ENCODE results near the gene SLC25A47. TPM values are rescaled to one million over a fixed set of nuclear protein-coding genes. Genes with fewer than 3 reads are reported as not detected.

Gene SLC25A47
- total and polyA plus RNA-seq, 4 donors, result 0.02 to 0.12 (median 0.06) TPM; not detected in 1

DNA sequence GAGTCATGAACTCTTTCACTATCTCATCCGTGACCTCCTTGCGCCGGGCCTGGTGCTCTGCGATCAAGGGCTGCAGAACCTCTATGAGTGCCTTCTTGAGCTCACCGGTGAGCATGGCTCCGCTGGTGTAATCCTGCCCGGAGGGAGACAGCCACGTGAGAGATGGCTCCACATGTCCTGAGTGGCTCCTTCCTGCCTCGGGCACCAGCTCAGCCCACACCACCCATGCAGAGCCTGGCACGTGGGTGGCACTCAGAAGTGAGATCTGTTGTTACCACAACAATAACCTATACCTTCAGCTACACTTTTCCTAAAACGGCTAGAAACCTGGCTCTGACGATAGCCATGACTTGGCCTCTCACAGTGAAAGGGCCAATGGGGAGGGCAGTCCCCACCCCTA, 11.8 kb downstream of the SLC25A47 start:
- 90 to 92% methylated on average over 12 of the region's 12 CpGs for WGBS, 2 donors
- H3K9ac ChIP-seq (ENCODE audit: insufficient read depth in 1 of 2, low read length in 2 of 2), result no peak overlapping the region

DNA sequence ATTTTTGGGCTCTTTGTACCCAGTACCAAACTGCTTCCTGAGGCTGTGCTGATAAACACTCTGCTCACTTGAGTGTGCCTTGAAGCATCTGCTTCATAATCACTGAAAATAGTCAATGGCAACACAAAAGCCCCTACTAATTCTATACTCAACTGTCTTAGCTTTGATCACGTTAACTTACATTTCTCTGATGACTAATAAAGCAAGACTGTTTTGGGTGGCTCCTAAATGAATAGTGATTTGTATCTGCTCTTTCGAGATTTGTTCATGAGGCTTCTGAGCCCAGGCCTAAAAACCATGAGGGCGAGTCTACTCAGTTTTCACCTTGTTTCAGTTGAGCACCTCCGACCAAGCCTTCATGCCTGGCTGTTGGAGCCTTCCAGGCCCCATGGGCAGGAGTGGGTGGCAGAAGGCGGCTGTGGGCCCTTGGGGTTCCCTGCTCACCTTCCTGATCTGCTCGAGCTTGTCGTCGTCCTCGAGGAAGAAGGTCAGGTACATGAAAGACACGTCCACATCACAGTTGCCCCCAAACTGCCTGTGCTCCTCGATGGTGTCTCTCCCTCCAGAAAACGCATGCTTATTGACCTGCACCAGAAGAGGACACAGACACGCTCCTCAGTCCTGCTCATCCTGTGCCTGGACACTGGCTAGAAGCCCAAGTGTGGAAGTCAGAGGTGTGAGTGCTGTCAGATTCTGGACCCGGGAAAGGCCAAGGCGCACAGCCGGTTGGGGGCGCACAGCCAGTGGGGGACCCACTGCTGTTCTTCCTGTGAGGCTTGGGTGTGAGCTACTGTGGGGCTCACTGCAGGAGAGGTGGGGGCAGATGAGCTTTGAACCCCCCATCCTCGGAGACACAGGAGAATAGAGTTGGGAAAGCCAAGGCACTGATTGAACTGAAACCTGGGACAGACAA, 13.7 kb downstream of the SLC25A47 start:
- ATAC-seq (ENCODE audit: insufficient read depth, low FRiP score) (no peak), DNase-seq (no peak)
- Histone ChIP-seq H3K36me3 (ENCODE audit: control insufficient read depth in 4 of 4, insufficient read depth in 4 of 4, low read length in 4 of 4) (peaks cover 0 to 54% (median 17%) of the 10 kb centered on the region in 4 donors), H3K4me1 (ENCODE audit: control insufficient read depth in 5 of 5, insufficient read depth in 5 of 5, low read length in 5 of 5) (peaks cover 0 to 12% (median 0%) of the 10 kb centered on the region in 5 donors), H3K27ac (ENCODE audit: low read depth in 1 of 2, low read length in 1 of 2) (no peak overlapping the region), H3K27me3 (ENCODE audit: control insufficient read depth in 3 of 3, insufficient read depth in 3 of 3, low read length in 2 of 3) (no peaks in the 10 kb centered on the region), H3K9me3 (ENCODE audit: control insufficient read depth in 4 of 4, insufficient read depth in 3 of 4, low read length in 3 of 4) (no peaks in the 10 kb centered on the region), H3K4me3 (no peak overlapping the region), H3K9ac (ENCODE audit: insufficient read depth in 1 of 2, low read length in 2 of 2) (no peak overlapping the region)
- TF ChIP-seq, protein P1, sequence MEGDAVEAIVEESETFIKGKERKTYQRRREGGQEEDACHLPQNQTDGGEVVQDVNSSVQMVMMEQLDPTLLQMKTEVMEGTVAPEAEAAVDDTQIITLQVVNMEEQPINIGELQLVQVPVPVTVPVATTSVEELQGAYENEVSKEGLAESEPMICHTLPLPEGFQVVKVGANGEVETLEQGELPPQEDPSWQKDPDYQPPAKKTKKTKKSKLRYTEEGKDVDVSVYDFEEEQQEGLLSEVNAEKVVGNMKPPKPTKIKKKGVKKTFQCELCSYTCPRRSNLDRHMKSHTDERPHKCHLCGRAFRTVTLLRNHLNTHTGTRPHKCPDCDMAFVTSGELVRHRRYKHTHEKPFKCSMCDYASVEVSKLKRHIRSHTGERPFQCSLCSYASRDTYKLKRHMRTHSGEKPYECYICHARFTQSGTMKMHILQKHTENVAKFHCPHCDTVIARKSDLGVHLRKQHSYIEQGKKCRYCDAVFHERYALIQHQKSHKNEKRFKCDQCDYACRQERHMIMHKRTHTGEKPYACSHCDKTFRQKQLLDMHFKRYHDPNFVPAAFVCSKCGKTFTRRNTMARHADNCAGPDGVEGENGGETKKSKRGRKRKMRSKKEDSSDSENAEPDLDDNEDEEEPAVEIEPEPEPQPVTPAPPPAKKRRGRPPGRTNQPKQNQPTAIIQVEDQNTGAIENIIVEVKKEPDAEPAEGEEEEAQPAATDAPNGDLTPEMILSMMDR (IDR thresholded peaks at IDR 0.05; ENCODE audit: control extremely low read depth, extremely low read depth), result no peak
- WGBS, 2 donors, result 88 to 95% methylated on average over 18 of the region's 18 CpGs

More for the DNA sequence above, 11.8 kb downstream of the SLC25A47 start:
- no peak overlapping the region for H3K4me3 ChIP-seq
- H3K36me3 ChIP-seq (ENCODE audit: control insufficient read depth in 4 of 4, insufficient read depth in 4 of 4, low read length in 4 of 4), result peaks cover 0 to 44% (median 15%) of the 10 kb centered on the region in 4 donors
- H3K27me3 ChIP-seq (ENCODE audit: control insufficient read depth in 3 of 3, insufficient read depth in 3 of 3, low read length in 2 of 3), result no peaks in the 10 kb centered on the region
- DNase-seq (no peak), ATAC-seq (ENCODE audit: insufficient read depth, low FRiP score) (no peak)
- H3K27ac ChIP-seq (ENCODE audit: low read depth in 1 of 2, low read length in 1 of 2), result no peak overlapping the region
- TF ChIP-seq, protein P1 (IDR thresholded peaks at IDR 0.05; ENCODE audit: control extremely low read depth, extremely low read depth), result no peak
- no peaks in the 10 kb centered on the region for H3K9me3 ChIP-seq (ENCODE audit: control insufficient read depth in 4 of 4, insufficient read depth in 3 of 4, low read length in 3 of 4)
- H3K4me1 ChIP-seq (ENCODE audit: control insufficient read depth in 5 of 5, insufficient read depth in 5 of 5, low read length in 5 of 5), result peaks cover 0 to 10% (median 0%) of the 10 kb centered on the region in 5 donors

DNA sequence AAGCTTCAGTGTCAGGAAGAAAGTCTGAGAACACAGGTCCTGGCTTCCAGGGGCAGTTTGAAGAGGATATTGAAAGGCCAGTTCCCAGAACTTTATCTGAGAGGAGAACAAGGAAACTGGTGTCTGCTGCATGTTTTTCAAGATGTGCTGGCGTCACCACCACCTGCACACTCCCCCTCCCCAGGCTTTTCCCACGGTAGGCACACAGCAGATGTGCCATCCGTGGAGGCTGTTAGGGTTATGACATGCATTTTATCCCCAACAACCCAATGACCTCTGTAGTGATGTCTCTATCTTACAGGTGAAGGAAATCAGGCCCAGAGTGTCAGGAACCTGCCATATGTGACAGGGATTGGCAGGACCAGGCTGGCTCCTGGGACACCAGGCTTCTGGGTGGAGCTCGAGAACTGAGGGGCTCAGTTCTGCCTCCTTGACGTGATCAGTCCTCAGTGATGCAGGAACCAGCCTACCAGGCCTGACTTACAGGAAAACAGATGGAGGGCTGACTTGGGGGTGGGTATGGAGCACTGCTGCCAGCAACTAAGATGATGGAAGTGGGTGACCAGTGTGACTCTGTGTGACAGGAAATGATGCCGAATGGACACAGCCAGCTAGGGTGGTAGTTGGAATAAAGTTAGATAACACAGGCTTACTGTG, 16.8 kb downstream of the SLC25A47 start:
- ATAC-seq (ENCODE audit: insufficient read depth, low FRiP score), result no peak
- TF ChIP-seq, protein P1 (IDR thresholded peaks at IDR 0.05; ENCODE audit: control extremely low read depth, extremely low read depth), result no peak
- H3K9ac ChIP-seq (ENCODE audit: insufficient read depth in 1 of 2, low read length in 2 of 2), result no peak overlapping the region
- WGBS, 2 donors, result 78 to 79% methylated on average over 6 of the region's 6 CpGs
- H3K27me3 ChIP-seq (ENCODE audit: control insufficient read depth in 3 of 3, insufficient read depth in 3 of 3, low read length in 2 of 3), result no peaks in the 10 kb centered on the region
- H3K36me3 ChIP-seq (ENCODE audit: control insufficient read depth in 4 of 4, insufficient read depth in 4 of 4, low read length in 4 of 4), result peaks cover 4 to 42% (median 17%) of the 10 kb centered on the region in 4 donors
- H3K27ac ChIP-seq (ENCODE audit: low read depth in 1 of 2, low read length in 1 of 2), result peak overlapping the region in 1 of 2 donors; percentile 29
- H3K4me3 ChIP-seq, result no peak overlapping the region
- peaks cover 0 to 16% (median 0%) of the 10 kb centered on the region in 5 donors for H3K4me1 ChIP-seq (ENCODE audit: control insufficient read depth in 5 of 5, insufficient read depth in 5 of 5, low read length in 5 of 5)
- DNase-seq, result no peak
- H3K9me3 ChIP-seq (ENCODE audit: control insufficient read depth in 4 of 4, insufficient read depth in 3 of 4, low read length in 3 of 4), result no peaks in the 10 kb centered on the region
